Loucy (cell line): ENCODE results near the gene ZNF324B.
A peak's percentile ranks its signal among the peaks of the same experiment; 100 is the strongest.

Experiments used
- H2AFZ ChIP-seq: fragments of 200-600 bp; sonication (generic); 2 replicates; pipeline ENCODE4 v1.6.0; 2016; ENCODE audit warnings: antibody characterized with exemption, mild to moderate bottlenecking, low read length, moderate library complexity
- H3F3A ChIP-seq: fragments of 200-600 bp; 2 replicates; pipeline ENCODE4 v1.6.0; 2016; ENCODE audit warnings: antibody characterized with exemption, low read depth, mild to moderate bottlenecking
- H3K27me3 ChIP-seq: fragments of 200-600 bp; sonication (generic); 2 replicates; pipeline ENCODE4 v1.6.1; 2014; ENCODE audit warnings: low read length, mild to moderate bottlenecking; ENCODE audit not compliant: insufficient read depth, poor library complexity, severe bottlenecking
- H3K36me3 ChIP-seq: fragments of 200-600 bp; sonication (generic); 2 replicates; pipeline ENCODE4 v1.6.1; 2016; ENCODE audit warnings: low read length; ENCODE audit not compliant: insufficient read depth
- H3K4me1 ChIP-seq: fragments of 200-600 bp; sonication (generic); 2 replicates; pipeline ENCODE4 v1.5.1; 2014; ENCODE audit warnings: low read length, mild to moderate bottlenecking; ENCODE audit not compliant: insufficient read depth, poor library complexity, severe bottlenecking
- H3K4me2 ChIP-seq: fragments of 200-600 bp; sonication (generic); 2 replicates; pipeline ENCODE4 v1.6.0; 2014; ENCODE audit warnings: antibody characterized with exemption, low read length, low read depth, mild to moderate bottlenecking; ENCODE audit not compliant: poor library complexity, severe bottlenecking
- H3K4me3 ChIP-seq: fragments of 200-600 bp; sonication (generic); 2 replicates; pipeline ENCODE4 v1.5.1; 2014; ENCODE audit warnings: low read length, mild to moderate bottlenecking, mixed read lengths; ENCODE audit not compliant: poor library complexity, severe bottlenecking
- H3K79me2 ChIP-seq: fragments of 200-600 bp; sonication (generic); 2 replicates; pipeline ENCODE4 v1.6.1; 2014; ENCODE audit warnings: low read length; ENCODE audit not compliant: insufficient read depth
- H3K9ac ChIP-seq: fragments of 200-600 bp; sonication (generic); 2 replicates; pipeline ENCODE4 v1.6.0; 2014; ENCODE audit warnings: mild to moderate bottlenecking, low read depth, low read length, moderate library complexity; ENCODE audit not compliant: poor library complexity, severe bottlenecking
- H3K9me2 ChIP-seq: fragments of 200-600 bp; sonication (generic); replicated peaks from 2 replicates; pipeline ENCODE4 v1.6.1; 2016; ENCODE audit warnings: low read depth, low read length, mixed read lengths
- H3K9me3 ChIP-seq: fragments of 200-600 bp; sonication (generic); 2 replicates; pipeline ENCODE4 v1.6.1; 2014; ENCODE audit warnings: mild to moderate bottlenecking, antibody characterized with exemption, low read length, low read depth; ENCODE audit not compliant: insufficient read depth
- H4K20me1 ChIP-seq: fragments of 200-600 bp; sonication (generic); 2 replicates; pipeline ENCODE4 v1.6.0; 2014; ENCODE audit warnings: antibody characterized with exemption, low read length, mild to moderate bottlenecking; ENCODE audit not compliant: insufficient read depth, poor library complexity, severe bottlenecking
- CTCF ChIP-seq: fragments of 200-600 bp; sonication (generic); conservative IDR thresholded peaks from 2 replicates; pipeline ENCODE4 v1.5.1; 2014; ENCODE audit warnings: mild to moderate bottlenecking, antibody characterized with exemption, low read length
- EZH2phosphoT487 ChIP-seq: fragments of 200-600 bp; IDR thresholded peaks from 2 replicates; pipeline ENCODE4 v1.6.1; 2018; ENCODE audit warnings: antibody characterized with exemption, mild to moderate bottlenecking, moderate library complexity, borderline replicate concordance

ZNF324B gene

GRCh38 chr19:58492265-58492664 is 40.8 kb downstream of the ZNF324B start:
- Histone ChIP-seq H3K36me3 (no peaks in the 10 kb centered on the region), H3K4me1 (peaks cover 4% of the 10 kb centered on the region), H3F3A (no peaks in the 10 kb centered on the region), H3K79me2 (no peaks in the 10 kb centered on the region), H3K27me3 (no peaks in the 10 kb centered on the region), H4K20me1 (no peaks in the 10 kb centered on the region), H3K9me2 (no peaks in the 10 kb centered on the region), H2AFZ (no peak overlapping the region), H3K9me3 (no peaks in the 10 kb centered on the region), H3K4me3 (no peak overlapping the region), H3K9ac (no peak overlapping the region), H3K4me2 (no peak overlapping the region)
- TF ChIP-seq CTCF, result no peak
- no peak for TF ChIP-seq EZH2phosphoT487

GRCh38 chr19:58497634-58498170 is 46.3 kb downstream of the ZNF324B start:
- Histone ChIP-seq H3K79me2 (no peaks in the 10 kb centered on the region), H3K9me2 (no peaks in the 10 kb centered on the region), H3K4me1 (peaks cover 14% of the 10 kb centered on the region), H3K9ac (peak overlapping the region; percentile 65), H4K20me1 (no peaks in the 10 kb centered on the region), H3K27me3 (no peaks in the 10 kb centered on the region), H3K4me2 (peak overlapping the region; percentile 72), H3K36me3 (no peaks in the 10 kb centered on the region), H3K4me3 (no peak overlapping the region), H2AFZ (no peak overlapping the region), H3K9me3 (no peaks in the 10 kb centered on the region), H3F3A (peaks cover 3% of the 10 kb centered on the region; the same call in 1 of the 2 replicates)
- TF ChIP-seq EZH2phosphoT487 (no peak), CTCF (no peak)

- Histone ChIP-seq H3K27me3 (no peaks in the 10 kb centered on the region), H4K20me1 (no peaks in the 10 kb centered on the region), H2AFZ (peak overlapping the region; percentile 75), H3K9me3 (no peaks in the 10 kb centered on the region), H3F3A (peaks cover 3% of the 10 kb centered on the region; the same call in 1 of the 2 replicates), H3K79me2 (no peaks in the 10 kb centered on the region), H3K4me1 (peaks cover 14% of the 10 kb centered on the region), H3K9me2 (no peaks in the 10 kb centered on the region), H3K9ac (peak overlapping the region; percentile 65), H3K4me2 (peak overlapping the region; percentile 72), H3K36me3 (no peaks in the 10 kb centered on the region), H3K4me3 (peak overlapping the region; percentile 73)
- no peak for TF ChIP-seq CTCF
- no peak for TF ChIP-seq EZH2phosphoT487
Measured at GRCh38 chr19:58498316-58499020, 47.0 kb downstream of the ZNF324B start.
